Neural cell (in vitro differentiated cells): ENCODE results near the gene OR2S2. TPM values are rescaled to one million over a fixed set of nuclear protein-coding genes. Genes with fewer than 3 reads are reported as not detected.

ENCODE experiments used
- H2AFZ ChIP-seq: fragments of 200-600, 300-800 bp; sonication (generic), shearing (Covaris generic); 2 replicates; pipeline ENCODE4 v1.6.0; 2014; ENCODE audit warnings: low read depth, mild to moderate bottlenecking, antibody characterized with exemption, low read length, moderate library complexity
- H3F3A ChIP-seq: fragments of 200-600 bp; shearing (Covaris generic); 2 replicates; pipeline ENCODE4 v1.6.1; 2016; ENCODE audit warnings: mild to moderate bottlenecking, moderate library complexity, mixed read lengths, antibody characterized with exemption, low read length; ENCODE audit not compliant: insufficient read depth, poor library complexity, severe bottlenecking
- H3K27ac ChIP-seq: fragments of 200-600, 300-800 bp; sonication (generic), shearing (Covaris generic); 2 replicates; pipeline ENCODE4 v1.5.1; 2014; ENCODE audit warnings: mild to moderate bottlenecking, low read length, moderate library complexity
- H3K27me3 ChIP-seq: fragments of 300-800, 200-600 bp; sonication (generic), shearing (Covaris generic); 2 replicates; pipeline ENCODE4 v1.6.0; 2014; ENCODE audit warnings: mild to moderate bottlenecking, low read depth, low read length, moderate library complexity; ENCODE audit not compliant: insufficient read depth
- H3K36me3 ChIP-seq: fragments of 300-800, 200-600 bp; sonication (generic), shearing (Covaris generic); 2 replicates; pipeline ENCODE4 v1.5.1; 2014; ENCODE audit warnings: mild to moderate bottlenecking, antibody characterized with exemption, low read length, moderate library complexity; ENCODE audit not compliant: insufficient read depth
- H3K4me2 ChIP-seq: fragments of 300-800, 200-600 bp; sonication (generic), shearing (Covaris generic); 2 replicates; pipeline ENCODE4 v1.6.0; 2014; ENCODE audit warnings: mild to moderate bottlenecking, low read length
- H3K4me3 ChIP-seq: fragments of 300-800, 200-600 bp; sonication (generic), shearing (Covaris generic); 2 replicates; pipeline ENCODE4 v1.5.1; 2014; ENCODE audit warnings: mild to moderate bottlenecking, low read length, moderate library complexity
- H3K79me2 ChIP-seq: fragments of 200-600 bp; shearing (Covaris generic); replicated peaks from 2 replicates; pipeline ENCODE4 v1.6.0; 2014; ENCODE audit warnings: mild to moderate bottlenecking, low read length, moderate library complexity; ENCODE audit not compliant: insufficient read depth
- H3K9ac ChIP-seq: fragments of 300-800, 200-600 bp; sonication (generic), shearing (Covaris generic); 2 replicates; pipeline ENCODE4 v1.6.1; 2016; ENCODE audit warnings: mild to moderate bottlenecking, low read length, mixed read lengths
- H3K9me2 ChIP-seq: fragments of 200-600 bp; shearing (Covaris generic); 2 replicates; pipeline ENCODE4 v1.6.1; 2016; ENCODE audit warnings: mild to moderate bottlenecking, low read length, mixed read lengths; ENCODE audit not compliant: insufficient read depth
- H3K9me3 ChIP-seq: fragments of 200-600, 300-800 bp; sonication (generic), shearing (Covaris generic); 2 replicates; pipeline ENCODE4 v1.6.1; 2016; ENCODE audit warnings: mild to moderate bottlenecking, mixed run types, low read length, moderate library complexity, mixed read lengths
- H4K20me1 ChIP-seq: fragments of 200-600 bp; shearing (Covaris generic); 2 replicates; pipeline ENCODE4 v1.6.1; 2016; ENCODE audit warnings: mild to moderate bottlenecking, mixed run types; ENCODE audit not compliant: insufficient read depth
- CTCF ChIP-seq: fragments of 450-650 bp; IDR thresholded peaks from 2 replicates; pipeline ENCODE4 v1.5.1; 2014; ENCODE audit warnings: antibody characterized with exemption, mild to moderate bottlenecking, moderate library complexity; ENCODE audit not compliant: poor library complexity, severe bottlenecking
- EP300 ChIP-seq: fragments of 450-650 bp; conservative IDR thresholded peaks from 2 replicates; pipeline ENCODE4 v1.6.1; 2014; ENCODE audit warnings: antibody characterized with exemption, mild to moderate bottlenecking, moderate library complexity; ENCODE audit not compliant: poor library complexity, severe bottlenecking
- EZH2 ChIP-seq: fragments of 200-600, 300-800 bp; shearing (Covaris generic), sonication (generic); IDR thresholded peaks from 2 replicates; pipeline ENCODE4 v1.6.1; 2014; ENCODE audit warnings: antibody characterized with exemption, low read length, borderline replicate concordance, mild to moderate bottlenecking; ENCODE audit not compliant: insufficient read depth, poor library complexity, severe bottlenecking
- MXI1 ChIP-seq: fragments of 450-650 bp; conservative IDR thresholded peaks from 2 replicates; pipeline ENCODE4 v1.6.1; 2014; ENCODE audit warnings: antibody characterized with exemption, mild to moderate bottlenecking; ENCODE audit not compliant: poor library complexity, severe bottlenecking
- POLR2AphosphoS5 ChIP-seq: IDR thresholded peaks from 2 replicates; pipeline ENCODE4 v1.6.1; 2012
- RAD21 ChIP-seq: fragments of 450-650 bp; conservative IDR thresholded peaks from 2 replicates; pipeline ENCODE4 v1.6.1; 2014; ENCODE audit warnings: antibody characterized with exemption, mild to moderate bottlenecking, moderate library complexity
- REST ChIP-seq: IDR thresholded peaks from 2 replicates; pipeline ENCODE4 v1.6.1; 2012; ENCODE audit warnings: borderline replicate concordance
- SMC3 ChIP-seq: fragments of 450-650 bp; conservative IDR thresholded peaks from 2 replicates; pipeline ENCODE4 v1.6.1; 2014; ENCODE audit warnings: antibody characterized with exemption, mild to moderate bottlenecking, moderate library complexity; ENCODE audit not compliant: poor library complexity
- TAF1 ChIP-seq: IDR thresholded peaks from 2 replicates; pipeline ENCODE4 v1.6.1; 2012; ENCODE audit warnings: low read depth
- polyA plus RNA-seq: library from polyadenylated mRNA; depleted of rRNA; stranded (reverse); fragments of >200 nt; gene quantifications from 2 replicates; pipeline ENCODE4 v1.2.3, GENCODE V29; 2014

The OR2S2 gene
- polyA plus RNA-seq, 1 donor from 2014 or later, result not detected

GRCh38 chr9:35967042-35967441 lies 9.1 kb upstream of the OR2S2 start:
- H3K9me3 ChIP-seq, result no peaks in the 10 kb centered on the region
- no peak overlapping the region for H2AFZ ChIP-seq
- no peaks in the 10 kb centered on the region for H3K27me3 ChIP-seq
- no peak overlapping the region for H3K4me3 ChIP-seq
- no peaks in the 10 kb centered on the region for H3K79me2 ChIP-seq
- H4K20me1 ChIP-seq, result no peaks in the 10 kb centered on the region
- H3F3A ChIP-seq, result no peaks in the 10 kb centered on the region
- no peaks in the 10 kb centered on the region for H3K36me3 ChIP-seq
- no peak overlapping the region for H3K9ac ChIP-seq
- no peak overlapping the region for H3K4me2 ChIP-seq
- no peak overlapping the region for H3K27ac ChIP-seq
- no peaks in the 10 kb centered on the region for H3K9me2 ChIP-seq
- TF ChIP-seq RAD21 (no peak), EP300 (no peak), EZH2 (no peak), SMC3 (no peak), TAF1 (no peak), POLR2AphosphoS5 (no peak), MXI1 (no peak), REST (no peak), CTCF (no peak)

- Histone ChIP-seq H3K36me3 (no peaks in the 10 kb centered on the region), H3K9me3 (no peaks in the 10 kb centered on the region), H3K79me2 (no peaks in the 10 kb centered on the region), H3K9ac (no peak overlapping the region), H3K4me2 (no peak overlapping the region), H3K9me2 (no peaks in the 10 kb centered on the region), H3F3A (no peaks in the 10 kb centered on the region), H3K27ac (no peak overlapping the region), H3K27me3 (no peaks in the 10 kb centered on the region), H2AFZ (no peak overlapping the region), H4K20me1 (no peaks in the 10 kb centered on the region), H3K4me3 (no peak overlapping the region)
- TF ChIP-seq POLR2AphosphoS5, result no peak
- TF ChIP-seq SMC3, result no peak
- TF ChIP-seq EP300, result no peak
- TF ChIP-seq MXI1, result no peak
- no peak for TF ChIP-seq EZH2
Measured at GRCh38 chr9:35966433-35966832, 8.5 kb upstream of the OR2S2 start.
